ENCODE data around the gene SPTLC2.
"Not testable (repeated sequence)": the region's sequence is repeated elsewhere in the genome, so short reads cannot be mapped to it uniquely, and the experiment has no call there.

The SPTLC2 gene

GRCh38 chr14:77554207-77554606, 62.2 kb downstream of the SPTLC2 start:
- no peak for DNase-seq (ENCODE audit: low read depth, low spot score)
- H3K4me3 ChIP-seq (ENCODE audit: low read depth, low read length), result no peak overlapping the region
- CTCF ChIA-PET, result interaction anchor here (1.4 to 5.9 kb wide), 3 partner anchors 11 to 96 kb away, joined by 4 to 43 read pairs (median 5); partner anchors contain the start of genes AHSA1 and VIPAS39
- POLR2A ChIA-PET, result no interaction called here
- TF ChIP-seq, protein P1, sequence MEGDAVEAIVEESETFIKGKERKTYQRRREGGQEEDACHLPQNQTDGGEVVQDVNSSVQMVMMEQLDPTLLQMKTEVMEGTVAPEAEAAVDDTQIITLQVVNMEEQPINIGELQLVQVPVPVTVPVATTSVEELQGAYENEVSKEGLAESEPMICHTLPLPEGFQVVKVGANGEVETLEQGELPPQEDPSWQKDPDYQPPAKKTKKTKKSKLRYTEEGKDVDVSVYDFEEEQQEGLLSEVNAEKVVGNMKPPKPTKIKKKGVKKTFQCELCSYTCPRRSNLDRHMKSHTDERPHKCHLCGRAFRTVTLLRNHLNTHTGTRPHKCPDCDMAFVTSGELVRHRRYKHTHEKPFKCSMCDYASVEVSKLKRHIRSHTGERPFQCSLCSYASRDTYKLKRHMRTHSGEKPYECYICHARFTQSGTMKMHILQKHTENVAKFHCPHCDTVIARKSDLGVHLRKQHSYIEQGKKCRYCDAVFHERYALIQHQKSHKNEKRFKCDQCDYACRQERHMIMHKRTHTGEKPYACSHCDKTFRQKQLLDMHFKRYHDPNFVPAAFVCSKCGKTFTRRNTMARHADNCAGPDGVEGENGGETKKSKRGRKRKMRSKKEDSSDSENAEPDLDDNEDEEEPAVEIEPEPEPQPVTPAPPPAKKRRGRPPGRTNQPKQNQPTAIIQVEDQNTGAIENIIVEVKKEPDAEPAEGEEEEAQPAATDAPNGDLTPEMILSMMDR (IDR thresholded peaks at IDR 0.05; ENCODE audit: insufficient read depth, low read length, missing control alignments), result no peak

GRCh38 chr14:77549451-77549850, 67.0 kb downstream of the SPTLC2 start:
- no peak for DNase-seq (ENCODE audit: low read depth, low spot score)
- no peak overlapping the region for H3K4me3 ChIP-seq (ENCODE audit: low read depth, low read length)
- TF ChIP-seq, protein P1 (IDR thresholded peaks at IDR 0.05; ENCODE audit: insufficient read depth, low read length, missing control alignments), result no peak
- ChIA-PET POLR2A (no interaction called here), CTCF (interaction anchor here (1.8 to 5.9 kb wide), 5 partner anchors 11 to 111 kb away, joined by 3 to 43 read pairs (median 7); partner anchors contain the start of genes AHSA1 and VIPAS39)

DNA sequence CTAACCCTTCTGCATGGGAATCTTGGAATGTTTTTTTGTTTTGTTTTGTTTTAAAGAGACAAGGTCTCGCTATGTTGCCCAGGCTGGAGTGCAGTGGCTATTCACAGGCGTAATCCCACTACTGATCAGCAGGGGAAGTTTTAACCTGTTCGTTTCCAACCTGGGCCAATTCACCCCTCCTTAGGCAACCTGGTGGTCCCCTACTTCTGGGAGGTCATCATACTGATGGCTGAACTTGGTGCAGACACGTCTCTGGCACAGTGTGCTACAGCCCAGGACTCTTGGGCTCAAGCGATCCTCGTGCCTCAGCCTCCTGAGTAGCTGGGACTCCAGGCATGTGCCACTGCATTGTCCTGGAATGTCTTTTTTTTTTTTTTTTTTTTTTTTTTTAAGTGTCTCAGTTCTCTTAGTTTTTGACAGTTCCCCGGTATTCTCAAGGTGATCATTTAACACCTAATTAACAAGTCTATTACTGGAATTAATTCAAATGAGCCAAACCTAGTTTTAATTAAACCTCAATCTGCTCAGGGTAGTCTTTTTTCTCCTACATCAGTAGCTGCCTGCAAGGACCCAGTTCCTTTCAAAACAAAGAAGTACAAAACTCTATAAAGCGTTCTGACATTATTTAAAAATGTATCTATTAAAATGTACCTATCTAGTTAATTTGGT, 68.8 kb downstream of the SPTLC2 start:
- ChIA-PET CTCF (no interaction called here), POLR2A (no interaction called here)
- TF ChIP-seq, protein P1 (IDR thresholded peaks at IDR 0.05; ENCODE audit: insufficient read depth, low read length, missing control alignments), result no peak
- no peak for DNase-seq (ENCODE audit: low read depth, low spot score)
- H3K4me3 ChIP-seq (ENCODE audit: low read depth, low read length), result no peak overlapping the region

DNA sequence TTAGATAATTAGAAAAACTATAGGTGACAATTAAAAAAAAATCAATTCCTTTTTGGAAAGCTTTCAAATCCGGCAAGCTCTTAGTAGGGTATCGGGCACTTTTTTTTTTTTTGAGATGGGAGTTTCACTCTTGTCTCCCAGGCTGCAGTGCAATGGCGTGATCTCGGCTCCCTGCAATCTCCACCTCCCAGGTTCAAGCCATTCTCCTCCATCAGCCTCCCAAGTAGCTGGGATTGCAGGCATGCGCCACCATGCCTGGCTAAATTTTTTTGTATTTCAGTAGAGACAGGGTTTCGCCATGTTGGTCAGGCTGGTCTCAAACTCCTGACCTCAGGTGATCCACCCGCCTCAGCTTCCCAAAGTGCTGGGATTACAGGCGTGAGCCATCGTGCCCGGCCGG, 71.3 kb downstream of the SPTLC2 start:
- DNase-seq (ENCODE audit: low read depth, low spot score); H3K4me3 ChIP-seq (ENCODE audit: low read depth, low read length); POLR2A ChIA-PET: not testable (repeated sequence)
- CTCF ChIA-PET, result interaction anchor here (1.2 to 1.6 kb wide), 3 partner anchors 13 to 86 kb away, joined by 3 to 5 read pairs (median 3); no protein-coding TSS in a partner anchor

- TF ChIP-seq, protein P1 (IDR thresholded peaks at IDR 0.05; ENCODE audit: insufficient read depth, low read length, missing control alignments), result no peak
- ChIA-PET CTCF (interaction anchor here (1.2 kb wide), 2 partner anchors 12 to 20 kb away, joined by 3 read pairs; no protein-coding TSS in a partner anchor), POLR2A (no interaction called here)
- no peak overlapping the region for H3K4me3 ChIP-seq (ENCODE audit: low read depth, low read length)
- DNase-seq (ENCODE audit: low read depth, low spot score), result no peak
Measured at GRCh38 chr14:77544571-77544970, 71.9 kb downstream of the SPTLC2 start.

DNA sequence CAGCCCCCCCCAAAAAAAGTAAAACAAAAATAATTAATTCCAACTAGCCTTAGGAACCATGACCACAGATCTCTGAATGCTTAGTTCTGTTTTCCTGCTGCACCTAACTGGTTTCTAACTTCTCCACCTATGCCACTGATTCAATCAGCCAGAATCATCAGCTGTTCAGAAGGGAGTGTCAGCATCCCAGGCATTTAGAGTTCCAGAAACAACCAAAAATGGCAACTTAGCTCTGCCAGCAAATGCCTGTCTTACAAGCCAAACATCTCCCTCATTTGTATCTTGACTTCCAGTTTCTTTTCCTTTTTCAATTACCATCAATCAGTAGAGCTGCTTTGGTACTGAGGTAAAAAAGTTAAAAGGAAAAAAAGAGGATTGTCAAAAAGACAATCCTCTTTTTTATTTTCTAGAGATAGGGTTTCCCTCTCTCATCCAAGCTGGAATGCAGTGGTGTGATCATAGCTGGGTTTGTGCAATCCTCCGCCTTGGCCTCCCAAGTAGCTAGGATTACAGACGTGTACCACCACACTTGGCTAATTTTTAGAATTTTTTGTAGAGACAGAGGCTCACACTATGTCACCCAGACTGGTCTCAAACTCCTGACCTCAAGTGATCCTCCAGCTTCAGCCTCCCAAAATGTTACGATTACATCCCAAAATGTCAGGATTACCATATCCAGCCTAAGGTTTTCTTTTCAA, 72.7 kb downstream of the SPTLC2 start:
- CTCF ChIA-PET, result interaction anchor here (0.7 to 3.3 kb wide), 3 partner anchors 8 to 84 kb away, joined by 3 to 25 read pairs (median 3); no protein-coding TSS in a partner anchor

More for the DNA sequence above, 72.7 kb downstream of the SPTLC2 start:
- POLR2A ChIA-PET, result no interaction called here
- DNase-seq (ENCODE audit: low read depth, low spot score), result no peak
- TF ChIP-seq, protein P1 (IDR thresholded peaks at IDR 0.05; ENCODE audit: insufficient read depth, low read length, missing control alignments), result no peak
- no peak overlapping the region for H3K4me3 ChIP-seq (ENCODE audit: low read depth, low read length)

Measured in AG04449 (cell line).